HUES6 (cell line): ENCODE results near the gene MED19.
"Not testable (repeated sequence)": the region's sequence is repeated elsewhere in the genome, so short reads cannot be mapped to it uniquely, and the experiment has no call there.

Experiments used
- H3K27ac ChIP-seq: 2 replicates; pipeline ENCODE4 v1.7.0; 2013; ENCODE audit warnings: low read depth, mild to moderate bottlenecking, low read length, inconsistent platforms
- H3K27me3 ChIP-seq: 2 replicates; pipeline ENCODE4 v1.6.1; 2013; ENCODE audit warnings: low read length; ENCODE audit not compliant: control insufficient read depth, insufficient read depth
- H3K36me3 ChIP-seq: 2 replicates; pipeline ENCODE4 v1.6.1; 2013; ENCODE audit warnings: low read length; ENCODE audit not compliant: control insufficient read depth, insufficient read depth
- H3K4me1 ChIP-seq: 2 replicates; pipeline ENCODE4 v1.6.1; 2013; ENCODE audit warnings: low read length; ENCODE audit not compliant: control insufficient read depth, insufficient read depth
- H3K4me3 ChIP-seq: 2 replicates; pipeline ENCODE4 v1.5.1; 2013; ENCODE audit warnings: low read depth, low read length
- H3K9ac ChIP-seq: one replicate; pipeline ENCODE4 v1.6.1; 2013; ENCODE audit warnings: mild to moderate bottlenecking, low read length
- H3K9me3 ChIP-seq: 2 replicates; pipeline ENCODE4 v1.6.1; 2013; ENCODE audit warnings: low read depth, low read length; ENCODE audit not compliant: control insufficient read depth, insufficient read depth

The MED19 gene

DNA sequence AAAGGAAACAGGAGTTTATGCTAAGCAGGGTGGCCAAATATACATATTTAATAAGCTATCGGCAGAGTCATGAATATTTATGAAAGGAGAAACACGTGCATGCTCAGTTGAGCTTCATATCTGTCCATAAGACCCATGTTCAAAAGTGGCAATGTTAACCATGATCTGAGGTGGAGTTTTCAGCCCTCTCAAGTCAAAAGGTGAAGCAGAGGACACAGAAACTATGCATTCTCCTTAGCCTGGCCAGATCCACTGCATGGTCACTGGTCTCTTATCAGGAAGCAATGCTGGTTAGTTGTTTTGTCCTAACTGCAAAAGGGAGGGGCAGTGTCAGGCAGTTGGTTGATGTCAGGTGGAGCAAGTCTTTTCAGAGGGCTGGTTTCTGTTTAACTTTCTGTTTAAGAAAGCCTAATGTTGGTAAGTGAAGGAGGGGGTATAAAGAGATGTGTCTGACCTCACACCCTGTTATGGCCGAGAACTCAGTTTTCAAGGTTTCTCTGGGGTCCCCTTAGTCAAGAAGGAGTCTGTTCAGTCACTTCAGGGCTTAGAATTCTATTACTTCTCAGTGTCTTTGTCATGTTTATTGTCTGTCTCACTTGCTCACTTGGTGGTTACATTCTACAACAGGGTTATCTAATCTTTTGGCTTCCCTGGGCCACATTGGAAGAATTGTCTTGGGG, 23.7 kb upstream of the MED19 start:
- H3K27ac ChIP-seq = no peak overlapping the region
- H3K36me3 ChIP-seq = peaks cover 35% of the 10 kb centered on the region
- peaks cover 9% of the 10 kb centered on the region; the same call in 1 of the 2 replicates for H3K4me1 ChIP-seq
- no peak overlapping the region for H3K4me3 ChIP-seq
- H3K9ac ChIP-seq = no peak overlapping the region
- no peaks in the 10 kb centered on the region for H3K9me3 ChIP-seq
- H3K27me3 ChIP-seq = no peaks in the 10 kb centered on the region

DNA sequence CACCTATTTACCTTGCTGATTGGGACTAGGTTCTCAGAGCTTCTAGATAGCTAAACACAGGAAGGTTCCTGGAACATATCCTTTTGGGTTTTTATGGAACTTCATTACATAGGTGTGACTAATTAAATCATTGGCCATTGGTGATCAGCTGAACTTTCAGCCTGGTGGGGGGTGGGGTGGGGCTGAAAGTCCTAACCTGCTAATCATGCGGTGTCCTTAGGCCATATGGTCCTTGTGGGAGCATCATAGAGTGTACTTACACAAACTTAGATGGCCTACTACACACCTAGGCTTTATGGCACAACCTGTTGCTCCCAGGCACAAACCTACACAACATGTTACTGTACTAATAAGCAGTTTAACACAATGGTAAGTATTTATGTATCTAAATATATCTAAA, 20.6 kb upstream of the MED19 start:
- Histone ChIP-seq H3K27ac (no peak overlapping the region), H3K27me3 (no peaks in the 10 kb centered on the region), H3K4me1 (peaks cover 25% of the 10 kb centered on the region), H3K4me3 (no peak overlapping the region), H3K9ac (no peak overlapping the region), H3K36me3 (peaks cover 9% of the 10 kb centered on the region), H3K9me3 (no peaks in the 10 kb centered on the region)

DNA sequence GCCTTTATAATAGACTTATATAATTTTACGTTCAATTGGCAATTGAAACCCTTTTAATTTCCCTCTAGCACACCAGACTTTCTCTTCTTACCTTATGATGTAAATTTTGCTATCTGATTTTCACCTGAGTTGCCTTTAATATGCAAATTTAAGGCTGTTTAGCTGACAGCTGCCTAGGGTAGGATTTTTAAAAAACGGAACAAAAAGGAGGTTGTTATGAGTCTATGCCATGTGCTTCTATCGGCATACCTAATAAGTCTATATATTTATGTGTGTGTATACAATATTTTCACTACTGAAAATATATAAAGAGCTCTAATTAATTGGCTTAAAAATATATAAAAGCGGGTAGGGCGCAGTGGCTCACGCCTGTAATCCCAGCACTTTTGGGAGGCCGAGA, 17.5 kb upstream of the MED19 start:
- Histone ChIP-seq H3K27me3 (no peaks in the 10 kb centered on the region), H3K4me3 (no peak overlapping the region), H3K36me3 (peaks cover 4% of the 10 kb centered on the region), H3K4me1 (peaks cover 16% of the 10 kb centered on the region), H3K9me3 (no peaks in the 10 kb centered on the region), H3K9ac (no peak overlapping the region), H3K27ac (peak overlapping the region; percentile 81)

DNA sequence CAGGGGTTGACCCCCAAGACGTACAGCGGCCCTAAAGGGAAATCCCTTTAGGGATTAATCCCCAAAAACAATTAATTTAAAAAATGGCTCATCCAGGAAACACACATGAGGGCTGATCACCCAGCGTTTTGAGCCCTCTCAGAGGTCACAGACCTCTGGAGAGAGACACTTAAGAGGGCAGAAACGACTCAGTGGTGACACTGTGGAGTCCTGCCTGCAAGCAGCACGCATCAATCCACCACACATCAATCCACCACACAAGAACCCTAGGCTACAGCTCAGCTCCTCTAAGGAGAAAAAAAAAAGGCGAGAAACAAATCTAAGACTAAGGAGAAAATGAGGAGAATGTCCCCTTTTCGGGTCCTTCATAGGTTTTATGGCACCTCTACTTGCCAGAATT, 16.8 kb upstream of the MED19 start:
- Histone ChIP-seq H3K27ac (peak overlapping the region; percentile 81), H3K36me3 (no peaks in the 10 kb centered on the region; the same call in 1 of the 2 replicates)

DNA sequence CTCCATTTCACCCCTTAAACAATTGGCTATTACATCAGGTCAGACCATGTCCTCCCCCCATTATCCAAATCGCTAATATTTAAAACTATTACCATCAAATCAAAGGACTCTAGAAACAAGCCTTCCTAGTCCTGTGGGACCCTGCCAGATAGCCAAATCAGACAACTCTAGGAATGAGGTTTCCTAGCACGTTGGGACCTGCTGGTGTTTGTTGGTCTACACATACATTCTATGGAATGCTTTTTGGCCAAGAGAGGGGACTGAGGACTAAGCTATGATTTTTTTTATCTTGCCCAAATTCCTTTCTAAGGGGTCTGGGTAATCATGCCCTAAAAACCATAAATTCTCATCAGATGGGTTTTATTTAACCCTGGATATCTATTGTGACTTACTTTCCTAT, 15.2 kb upstream of the MED19 start:
- H3K4me3 ChIP-seq = no peak overlapping the region
- H3K27ac ChIP-seq = no peak overlapping the region
- no peaks in the 10 kb centered on the region; the same call in 1 of the 2 replicates for H3K36me3 ChIP-seq
- H3K4me1 ChIP-seq = peaks cover 16% of the 10 kb centered on the region
- no peaks in the 10 kb centered on the region for H3K9me3 ChIP-seq
- no peak overlapping the region for H3K9ac ChIP-seq
- no peaks in the 10 kb centered on the region for H3K27me3 ChIP-seq

More for the DNA sequence above, 16.8 kb upstream of the MED19 start:
- peak overlapping the region; percentile 22 for H3K9ac ChIP-seq
- H3K4me1 ChIP-seq = peaks cover 16% of the 10 kb centered on the region
- no peaks in the 10 kb centered on the region for H3K27me3 ChIP-seq
- no peaks in the 10 kb centered on the region for H3K9me3 ChIP-seq
- H3K4me3 ChIP-seq = no peak overlapping the region

- not testable (repeated sequence) for H3K9me3 ChIP-seq, H3K27ac ChIP-seq, H3K27me3 ChIP-seq, H3K9ac ChIP-seq, H3K4me3 ChIP-seq, H3K4me1 ChIP-seq
- peaks cover 24% of the 10 kb centered on the region for H3K36me3 ChIP-seq
Observed at GRCh38 chr11:57716726-57717125, 4.7 kb upstream of the MED19 start.

- Histone ChIP-seq H3K27me3 (no peaks in the 10 kb centered on the region), H3K4me3 (peak overlapping the region; percentile 94), H3K9ac (no peak overlapping the region), H3K9me3 (peaks cover 7% of the 10 kb centered on the region; the same call in 1 of the 2 replicates), H3K4me1 (no peaks in the 10 kb centered on the region), H3K36me3 (peaks cover 9% of the 10 kb centered on the region), H3K27ac (no peak overlapping the region)
Observed at GRCh38 chr11:57713835-57714234, 1.8 kb upstream of the MED19 start.

DNA sequence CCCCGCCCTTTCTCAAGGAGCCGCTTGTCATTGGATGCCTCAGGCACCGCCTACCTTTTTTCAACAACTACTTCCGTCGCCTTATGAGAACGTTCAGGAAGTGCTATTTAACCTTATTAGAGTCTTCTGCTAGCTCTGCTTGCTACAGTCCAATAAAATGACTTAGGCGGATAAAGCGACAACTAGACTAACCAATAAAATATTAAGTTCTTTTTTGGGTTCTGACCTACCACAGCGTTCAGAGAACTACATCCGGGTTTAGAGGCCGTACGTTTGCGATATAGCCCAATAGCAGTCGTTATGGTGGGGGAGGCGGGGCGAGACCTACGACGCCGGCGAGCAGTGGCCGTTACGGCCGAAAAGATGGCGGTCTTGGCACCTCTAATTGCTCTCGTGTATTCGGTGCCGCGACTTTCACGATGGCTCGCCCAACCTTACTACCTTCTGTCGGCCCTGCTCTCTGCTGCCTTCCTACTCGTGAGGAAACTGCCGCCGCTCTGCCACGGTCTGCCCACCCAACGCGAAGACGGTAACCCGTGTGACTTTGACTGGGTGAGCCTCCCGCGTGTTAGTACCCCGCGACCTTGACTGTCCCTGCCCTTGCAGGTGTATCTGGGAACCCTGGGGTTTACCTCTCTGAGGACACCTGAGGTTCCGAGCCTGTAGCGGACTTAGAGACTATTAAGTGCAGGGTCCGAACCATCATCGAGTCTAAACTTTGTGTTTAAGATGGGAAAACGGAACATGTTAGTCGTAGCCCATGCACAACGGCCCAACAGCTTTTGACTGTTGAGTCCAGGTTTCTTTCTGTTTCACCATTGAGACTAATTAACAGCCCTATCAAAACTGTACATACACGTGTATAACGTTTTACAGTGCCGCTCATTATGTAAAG, 488 bp upstream of the MED19 start, which contains the start of gene TMX2:
TMX2 (plus strand) TSS at position 338 of the 895 bp plus-strand sequence; CDS start at position 364, 26 bp downstream.
- no peaks in the 10 kb centered on the region for H3K9me3 ChIP-seq

GRCh38 chr11:57709802-57710367, 2.1 kb downstream of the MED19 start:
- peaks cover 8% of the 10 kb centered on the region for H3K36me3 ChIP-seq
- H3K4me3 ChIP-seq = no peak overlapping the region
- H3K9ac ChIP-seq = no peak overlapping the region
- no peak overlapping the region for H3K27ac ChIP-seq
- no peaks in the 10 kb centered on the region for H3K9me3 ChIP-seq
- H3K4me1 ChIP-seq = no peaks in the 10 kb centered on the region
- H3K27me3 ChIP-seq = no peaks in the 10 kb centered on the region

More for the DNA sequence above, 488 bp upstream of the MED19 start, which contains the start of gene TMX2:
- Histone ChIP-seq H3K27me3 (no peaks in the 10 kb centered on the region), H3K36me3 (peaks cover 3% of the 10 kb centered on the region; the same call in 1 of the 2 replicates), H3K4me1 (no peaks in the 10 kb centered on the region), H3K4me3 (peak within 1 kb of the TSS; percentile 94), H3K27ac (peak within 1 kb of the TSS; percentile 67), H3K9ac (peak within 1 kb of the TSS; percentile 92)

GRCh38 chr11:57705432-57705831, 6.6 kb downstream of the MED19 start:
- H3K27ac ChIP-seq, H3K9me3 ChIP-seq, H3K27me3 ChIP-seq, H3K9ac ChIP-seq, H3K4me3 ChIP-seq, H3K4me1 ChIP-seq: not testable (repeated sequence)
- peaks cover 46% of the 10 kb centered on the region for H3K36me3 ChIP-seq

DNA sequence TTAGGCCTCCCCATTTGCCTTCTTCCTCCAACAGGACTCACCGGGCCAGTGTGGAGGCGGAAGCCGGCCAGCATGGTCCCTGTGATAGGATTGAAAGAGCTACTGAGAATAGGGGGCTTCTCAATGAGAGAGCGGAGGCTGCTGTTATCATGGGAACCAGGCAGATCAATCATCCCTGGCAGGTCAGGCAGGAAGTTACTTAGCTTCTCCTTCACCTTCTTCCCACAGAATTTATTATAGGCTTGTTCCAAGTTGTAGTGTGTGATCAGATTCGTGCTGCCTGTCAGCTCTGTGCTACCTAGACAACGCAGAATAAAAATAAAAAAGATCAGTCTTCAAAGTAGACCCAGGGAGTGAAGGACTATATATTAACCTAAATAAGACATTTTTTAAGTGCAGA, 7.1 kb downstream of the MED19 start:
- no peak overlapping the region for H3K27ac ChIP-seq
- H3K4me3 ChIP-seq = no peak overlapping the region
- H3K9me3 ChIP-seq = no peaks in the 10 kb centered on the region
- no peak overlapping the region for H3K9ac ChIP-seq
- peaks cover 50% of the 10 kb centered on the region for H3K36me3 ChIP-seq
- H3K27me3 ChIP-seq = no peaks in the 10 kb centered on the region
- H3K4me1 ChIP-seq = no peaks in the 10 kb centered on the region
